ENCODE data around the gene DEFB112.

Gene DEFB112

GRCh38 chr6:50049829-50050228, at the start of gene DEFB112:
TSS of gene DEFB112 (minus strand) at chr6:50049929. CDS start at chr6:50049869, 60 bp downstream.
- DNase-seq: no peak

GRCh38 chr6:50098641-50098993, 48.9 kb upstream of the DEFB112 start:
- DNase-seq: no peak

GRCh38 chr6:50097966-50098640, 48.4 kb upstream of the DEFB112 start:
- DNase-seq: no peak

GRCh38 chr6:50096296-50096695, 46.6 kb upstream of the DEFB112 start:
- DNase-seq: no peak

- no peak for DNase-seq
Measured at GRCh38 chr6:50093938-50094272, 44.2 kb upstream of the DEFB112 start.

GRCh38 chr6:50093116-50093937, 43.6 kb upstream of the DEFB112 start:
- DNase-seq: no peak

GRCh38 chr6:50091641-50092040, 41.9 kb upstream of the DEFB112 start:
- no peak for DNase-seq

- DNase-seq: no peak
Measured at GRCh38 chr6:50089911-50090310, 40.2 kb upstream of the DEFB112 start.

- no peak for DNase-seq
Measured at GRCh38 chr6:50087231-50087954, 37.7 kb upstream of the DEFB112 start.

- no peak for DNase-seq
Measured at GRCh38 chr6:50077385-50077784, 27.7 kb upstream of the DEFB112 start.

GRCh38 chr6:50076431-50076830, 26.7 kb upstream of the DEFB112 start:
- no peak for DNase-seq

GRCh38 chr6:50071921-50072320, 22.2 kb upstream of the DEFB112 start:
- DNase-seq: no peak

- DNase-seq: no peak
Measured at GRCh38 chr6:50070101-50070500, 20.4 kb upstream of the DEFB112 start.

- DNase-seq: no peak
Measured at GRCh38 chr6:50062051-50062450, 12.3 kb upstream of the DEFB112 start.

GRCh38 chr6:50056242-50056641, 6.5 kb upstream of the DEFB112 start:
- no peak for DNase-seq

- DNase-seq: no peak
Measured at GRCh38 chr6:50047026-50047425, 2.7 kb downstream of the DEFB112 start.

GRCh38 chr6:50030777-50031562, 18.8 kb downstream of the DEFB112 start:
- DNase-seq: peak; percentile 1

- DNase-seq: no peak
Measured at GRCh38 chr6:50030350-50030749, 19.4 kb downstream of the DEFB112 start.

- no peak for DNase-seq
Measured at GRCh38 chr6:50025258-50025657, 24.5 kb downstream of the DEFB112 start.

GRCh38 chr6:50021894-50022293, 27.8 kb downstream of the DEFB112 start, which contains the start of gene DEFB110:
TSS of gene DEFB110 (minus strand) at chr6:50021994. CDS start at chr6:50021935, 59 bp downstream.
- no peak for DNase-seq

GRCh38 chr6:50007819-50008218, 41.9 kb downstream of the DEFB112 start:
- no peak for DNase-seq

- no peak for DNase-seq
Measured at GRCh38 chr6:50003139-50003538, 46.6 kb downstream of the DEFB112 start.

GRCh38 chr6:49995278-49995677, 54.5 kb downstream of the DEFB112 start:
- DNase-seq: no peak
